Loucy (cell line): Measurements from ENCODE around the gene ZNF326.
"Not testable (repeated sequence)": the region's sequence is repeated elsewhere in the genome, so short reads cannot be mapped to it uniquely, and the experiment has no call there.

Experiments
- H2AFZ ChIP-seq: fragments of 200-600 bp; sonication (generic); 2 replicates; pipeline ENCODE4 v1.6.0; 2016; ENCODE audit warnings: antibody characterized with exemption, mild to moderate bottlenecking, low read length, moderate library complexity
- H3F3A ChIP-seq: fragments of 200-600 bp; 2 replicates; pipeline ENCODE4 v1.6.0; 2016; ENCODE audit warnings: antibody characterized with exemption, low read depth, mild to moderate bottlenecking
- H3K27me3 ChIP-seq: fragments of 200-600 bp; sonication (generic); 2 replicates; pipeline ENCODE4 v1.6.1; 2014; ENCODE audit warnings: low read length, mild to moderate bottlenecking; ENCODE audit not compliant: insufficient read depth, poor library complexity, severe bottlenecking
- H3K36me3 ChIP-seq: fragments of 200-600 bp; sonication (generic); 2 replicates; pipeline ENCODE4 v1.6.1; 2016; ENCODE audit warnings: low read length; ENCODE audit not compliant: insufficient read depth
- H3K4me1 ChIP-seq: fragments of 200-600 bp; sonication (generic); 2 replicates; pipeline ENCODE4 v1.5.1; 2014; ENCODE audit warnings: low read length, mild to moderate bottlenecking; ENCODE audit not compliant: insufficient read depth, poor library complexity, severe bottlenecking
- H3K4me2 ChIP-seq: fragments of 200-600 bp; sonication (generic); 2 replicates; pipeline ENCODE4 v1.6.0; 2014; ENCODE audit warnings: antibody characterized with exemption, low read length, low read depth, mild to moderate bottlenecking; ENCODE audit not compliant: poor library complexity, severe bottlenecking
- H3K4me3 ChIP-seq: fragments of 200-600 bp; sonication (generic); 2 replicates; pipeline ENCODE4 v1.5.1; 2014; ENCODE audit warnings: low read length, mild to moderate bottlenecking, mixed read lengths; ENCODE audit not compliant: poor library complexity, severe bottlenecking
- H3K79me2 ChIP-seq: fragments of 200-600 bp; sonication (generic); 2 replicates; pipeline ENCODE4 v1.6.1; 2014; ENCODE audit warnings: low read length; ENCODE audit not compliant: insufficient read depth
- H3K9ac ChIP-seq: fragments of 200-600 bp; sonication (generic); 2 replicates; pipeline ENCODE4 v1.6.0; 2014; ENCODE audit warnings: mild to moderate bottlenecking, low read depth, low read length, moderate library complexity; ENCODE audit not compliant: poor library complexity, severe bottlenecking
- H3K9me2 ChIP-seq: fragments of 200-600 bp; sonication (generic); replicated peaks from 2 replicates; pipeline ENCODE4 v1.6.1; 2016; ENCODE audit warnings: low read depth, low read length, mixed read lengths
- H3K9me3 ChIP-seq: fragments of 200-600 bp; sonication (generic); 2 replicates; pipeline ENCODE4 v1.6.1; 2014; ENCODE audit warnings: mild to moderate bottlenecking, antibody characterized with exemption, low read length, low read depth; ENCODE audit not compliant: insufficient read depth
- H4K20me1 ChIP-seq: fragments of 200-600 bp; sonication (generic); 2 replicates; pipeline ENCODE4 v1.6.0; 2014; ENCODE audit warnings: antibody characterized with exemption, low read length, mild to moderate bottlenecking; ENCODE audit not compliant: insufficient read depth, poor library complexity, severe bottlenecking
- EZH2phosphoT487 ChIP-seq: fragments of 200-600 bp; IDR thresholded peaks from 2 replicates; pipeline ENCODE4 v1.6.1; 2018; ENCODE audit warnings: antibody characterized with exemption, mild to moderate bottlenecking, moderate library complexity, borderline replicate concordance
- TF ChIP-seq, protein P1 (sequence below): fragments of 200-600 bp; sonication (generic); conservative IDR thresholded peaks from 2 replicates; pipeline ENCODE4 v1.5.1; 2014; ENCODE audit warnings: mild to moderate bottlenecking, antibody characterized with exemption, low read length

The ZNF326 gene

DNA sequence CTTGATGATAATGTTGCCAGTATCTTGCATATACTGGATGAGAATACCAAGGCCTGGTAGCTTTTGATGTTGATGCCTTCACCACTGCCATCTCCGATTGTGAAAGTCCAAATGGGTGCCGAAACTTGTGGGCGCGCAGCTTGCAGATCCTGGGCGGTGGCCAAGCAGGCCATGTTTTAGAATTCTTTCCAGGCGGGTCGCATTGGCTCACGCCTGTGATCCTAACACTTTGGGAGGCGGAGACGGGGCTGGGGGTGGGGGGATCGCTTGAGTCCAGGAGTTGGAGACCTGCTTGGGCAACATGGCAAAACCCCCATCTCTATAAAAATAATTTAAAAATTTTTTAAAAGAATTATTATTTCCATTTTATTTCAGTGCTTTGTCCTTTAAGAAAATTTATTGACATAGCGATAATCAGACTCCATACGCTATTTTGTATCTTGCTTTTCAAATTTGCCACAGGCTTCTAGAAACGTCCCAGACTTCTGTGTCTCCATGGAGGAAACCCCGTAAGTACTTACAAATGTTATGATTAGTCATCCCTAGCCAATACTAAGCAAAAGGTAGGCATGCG lies 592 bp upstream of the ZNF326 start:
- peaks cover 44% of the 10 kb centered on the region for H3K79me2 ChIP-seq
- TF ChIP-seq, protein P1, sequence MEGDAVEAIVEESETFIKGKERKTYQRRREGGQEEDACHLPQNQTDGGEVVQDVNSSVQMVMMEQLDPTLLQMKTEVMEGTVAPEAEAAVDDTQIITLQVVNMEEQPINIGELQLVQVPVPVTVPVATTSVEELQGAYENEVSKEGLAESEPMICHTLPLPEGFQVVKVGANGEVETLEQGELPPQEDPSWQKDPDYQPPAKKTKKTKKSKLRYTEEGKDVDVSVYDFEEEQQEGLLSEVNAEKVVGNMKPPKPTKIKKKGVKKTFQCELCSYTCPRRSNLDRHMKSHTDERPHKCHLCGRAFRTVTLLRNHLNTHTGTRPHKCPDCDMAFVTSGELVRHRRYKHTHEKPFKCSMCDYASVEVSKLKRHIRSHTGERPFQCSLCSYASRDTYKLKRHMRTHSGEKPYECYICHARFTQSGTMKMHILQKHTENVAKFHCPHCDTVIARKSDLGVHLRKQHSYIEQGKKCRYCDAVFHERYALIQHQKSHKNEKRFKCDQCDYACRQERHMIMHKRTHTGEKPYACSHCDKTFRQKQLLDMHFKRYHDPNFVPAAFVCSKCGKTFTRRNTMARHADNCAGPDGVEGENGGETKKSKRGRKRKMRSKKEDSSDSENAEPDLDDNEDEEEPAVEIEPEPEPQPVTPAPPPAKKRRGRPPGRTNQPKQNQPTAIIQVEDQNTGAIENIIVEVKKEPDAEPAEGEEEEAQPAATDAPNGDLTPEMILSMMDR: no peak
- TF ChIP-seq EZH2phosphoT487: no peak
- H3K4me1 ChIP-seq: peaks cover 36% of the 10 kb centered on the region
- H3K36me3 ChIP-seq: no peaks in the 10 kb centered on the region
- H3K27me3 ChIP-seq: no peaks in the 10 kb centered on the region
- H3K4me2 ChIP-seq: peak overlapping the region; percentile 68
- H3K9me2 ChIP-seq: no peaks in the 10 kb centered on the region
- H2AFZ ChIP-seq: peak overlapping the region; percentile 93
- H3K4me3 ChIP-seq: peak overlapping the region; percentile 94
- peak overlapping the region; percentile 91 for H3K9ac ChIP-seq
- peaks cover 41% of the 10 kb centered on the region for H4K20me1 ChIP-seq
- no peaks in the 10 kb centered on the region for H3K9me3 ChIP-seq
- no peaks in the 10 kb centered on the region for H3F3A ChIP-seq

DNA sequence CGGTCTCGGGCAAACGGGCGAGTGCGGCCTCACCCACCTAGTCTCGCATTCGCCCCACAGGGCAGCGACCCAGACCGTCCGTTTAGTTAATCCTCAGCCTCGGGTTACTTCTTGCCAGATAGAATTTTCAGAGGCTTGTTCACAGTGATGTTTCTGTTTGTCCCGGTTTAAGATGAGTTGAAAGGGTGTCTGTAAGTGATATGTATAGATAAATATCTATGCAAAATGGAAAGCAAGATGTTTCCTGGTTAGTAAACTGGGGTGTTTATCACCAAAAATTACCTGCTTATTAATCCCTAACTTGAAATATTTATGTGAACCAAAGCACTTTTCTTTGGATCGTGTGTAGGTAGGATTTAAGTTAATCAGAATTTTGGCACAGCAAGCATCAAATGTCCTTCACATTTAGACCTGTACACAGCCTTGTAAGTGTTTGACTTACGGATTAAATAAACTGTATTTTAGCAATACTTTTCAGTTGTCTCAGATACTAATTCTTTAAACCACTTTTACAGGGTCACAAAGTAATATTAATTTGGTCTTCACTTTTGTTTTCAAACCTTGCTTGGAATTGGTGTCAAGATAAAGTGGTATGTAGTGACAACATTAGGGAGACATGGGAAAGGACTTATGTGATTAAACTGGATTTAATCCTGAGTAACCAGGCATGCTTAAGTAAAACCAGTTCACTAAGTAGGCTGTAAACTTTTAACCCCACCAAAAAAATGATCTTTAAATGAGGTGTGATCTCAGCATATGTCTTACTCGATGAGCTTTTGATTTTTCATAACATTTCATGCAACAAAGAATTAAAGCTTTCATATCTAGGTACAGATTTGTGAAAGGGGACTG lies 914 bp downstream of the ZNF326 start:
- Histone ChIP-seq H3K27me3 (no peaks in the 10 kb centered on the region), H3K9me3 (no peaks in the 10 kb centered on the region), H3K4me2 (peak overlapping the region; percentile 97), H3F3A (peaks cover 4% of the 10 kb centered on the region; the same call in 1 of the 2 replicates), H3K9me2 (no peaks in the 10 kb centered on the region), H3K9ac (peak overlapping the region; percentile 91), H2AFZ (peak overlapping the region; percentile 93), H3K4me3 (peak overlapping the region; percentile 94), H3K4me1 (peaks cover 50% of the 10 kb centered on the region), H3K79me2 (peaks cover 59% of the 10 kb centered on the region), H3K36me3 (no peaks in the 10 kb centered on the region; the same call in 1 of the 2 replicates), H4K20me1 (peaks cover 56% of the 10 kb centered on the region)
- TF ChIP-seq, protein P1: no peak
- no peak for TF ChIP-seq EZH2phosphoT487

DNA sequence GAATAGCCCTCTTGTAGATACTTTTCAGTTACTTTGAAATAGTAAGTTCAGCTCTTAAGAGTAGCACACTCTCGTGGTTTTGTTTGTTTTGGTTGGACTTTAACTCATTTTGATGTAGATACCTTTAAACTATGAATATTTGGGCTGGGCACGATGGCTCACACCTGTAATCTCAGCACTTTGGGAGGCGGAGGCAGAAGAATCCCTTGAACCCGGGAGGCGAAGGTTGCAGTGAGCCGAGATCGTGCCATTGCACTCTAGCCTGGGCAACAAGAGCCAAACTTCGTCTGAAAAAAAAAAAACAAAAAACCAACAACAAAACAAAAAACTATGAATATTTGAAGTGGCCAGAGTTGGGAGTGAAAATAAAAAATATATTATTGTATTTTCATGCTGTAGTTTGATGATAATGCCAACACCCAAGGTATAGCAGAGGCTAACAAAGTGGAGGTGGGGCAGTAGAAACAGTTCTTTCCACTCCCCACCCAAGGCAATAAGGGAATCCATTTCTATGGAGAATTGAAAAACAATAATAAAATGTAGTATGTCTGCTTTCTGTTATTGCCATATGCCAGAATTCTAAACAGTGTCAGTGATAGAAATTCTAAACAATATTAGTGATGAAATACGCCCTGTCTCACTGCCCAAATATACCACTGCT lies 1.7 kb downstream of the ZNF326 start:
- H2AFZ ChIP-seq: no peak overlapping the region
- H3K36me3 ChIP-seq: no peaks in the 10 kb centered on the region; the same call in 1 of the 2 replicates
- H3K9ac ChIP-seq: peak overlapping the region; percentile 91
- peaks cover 64% of the 10 kb centered on the region for H4K20me1 ChIP-seq
- no peaks in the 10 kb centered on the region for H3K27me3 ChIP-seq
- no peaks in the 10 kb centered on the region for H3K9me3 ChIP-seq
- peak overlapping the region; percentile 94 for H3K4me3 ChIP-seq
- H3K79me2 ChIP-seq: peaks cover 66% of the 10 kb centered on the region
- TF ChIP-seq EZH2phosphoT487: no peak
- no peaks in the 10 kb centered on the region for H3K9me2 ChIP-seq
- H3F3A ChIP-seq: peaks cover 4% of the 10 kb centered on the region; the same call in 1 of the 2 replicates
- H3K4me1 ChIP-seq: peaks cover 54% of the 10 kb centered on the region
- peak overlapping the region; percentile 97 for H3K4me2 ChIP-seq

DNA sequence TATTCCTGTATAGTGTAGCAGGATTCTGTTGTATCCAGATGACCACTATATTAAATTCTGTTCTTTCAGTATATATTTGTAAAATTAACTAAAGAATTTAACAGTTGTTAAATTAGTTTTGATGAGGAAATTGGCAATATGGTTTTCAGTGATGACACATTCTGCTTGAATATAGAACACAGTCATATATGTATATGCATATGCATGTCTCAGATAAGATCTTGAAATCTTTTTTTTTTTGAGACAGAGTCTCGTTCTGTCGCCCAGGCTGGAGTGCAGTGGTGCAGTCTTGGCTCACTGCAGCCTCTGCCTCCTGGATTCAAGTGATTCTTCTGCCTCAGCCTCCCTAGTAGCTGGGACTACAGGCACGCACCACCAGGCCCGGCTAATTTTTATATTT lies 2.2 kb downstream of the ZNF326 start:
- H3F3A ChIP-seq, H3K27me3 ChIP-seq, H3K9me2 ChIP-seq, H3K36me3 ChIP-seq, H2AFZ ChIP-seq, H3K9me3 ChIP-seq: not testable (repeated sequence)
- H4K20me1 ChIP-seq: peaks cover 70% of the 10 kb centered on the region
- H3K9ac ChIP-seq: peak overlapping the region; percentile 91
- peaks cover 56% of the 10 kb centered on the region for H3K4me1 ChIP-seq
- peak overlapping the region; percentile 97 for H3K4me2 ChIP-seq
- peak overlapping the region; percentile 94 for H3K4me3 ChIP-seq
- H3K79me2 ChIP-seq: peaks cover 72% of the 10 kb centered on the region
